Astrocyte (in vitro differentiated cells and primary cell): ENCODE measurements around the gene NUAK1. TPM values are rescaled to one million over a fixed set of nuclear protein-coding genes. Genes with fewer than 3 reads are reported as not detected.
A peak's percentile ranks its signal among the peaks of the same experiment; 100 is the strongest.

Experiments
- DNase-seq: peaks from one replicate; pipeline ENCODE4 v3.0.0-alpha.2; 2010; ENCODE audit warnings: low read depth
- FAIRE-seq: peaks from 2 replicates; lab custom pipeline; 2011; peaks lifted over from hg19 to GRCh38; lab: Jason Lieb, UNC
- H2AFZ ChIP-seq: 2 replicates; pipeline ENCODE4 v1.6.0; 2012; ENCODE audit warnings: low read depth, low read length, inconsistent platforms
- H3K27ac ChIP-seq: 2 replicates; pipeline ENCODE4 v1.5.1; 2011; ENCODE audit warnings: low read depth, low read length, inconsistent platforms
- H3K27me3 ChIP-seq: 2 replicates; pipeline ENCODE4 v1.6.0; 2011; ENCODE audit warnings: low read length, inconsistent platforms; ENCODE audit not compliant: insufficient read depth
- H3K36me3 ChIP-seq: 2 replicates; pipeline ENCODE4 v1.5.1; 2011; ENCODE audit warnings: low read length, inconsistent platforms; ENCODE audit not compliant: insufficient read depth
- H3K4me1 ChIP-seq: 2 replicates; pipeline ENCODE4 v1.5.1; 2011; ENCODE audit warnings: low read length, inconsistent platforms; ENCODE audit not compliant: insufficient read depth
- H3K4me2 ChIP-seq: 2 replicates; pipeline ENCODE4 v1.6.0; 2012; ENCODE audit warnings: low read length, inconsistent platforms
- H3K4me3 ChIP-seq: 2 replicates; pipeline ENCODE4 v1.5.1; 2011; ENCODE audit warnings: low read depth, mild to moderate bottlenecking, low read length, inconsistent platforms; ENCODE audit not compliant: insufficient read depth
- H3K79me2 ChIP-seq: 2 replicates; pipeline ENCODE4 v1.6.0; 2012; ENCODE audit warnings: mild to moderate bottlenecking, low read length, inconsistent platforms; ENCODE audit not compliant: insufficient read depth
- H3K9ac ChIP-seq: 2 replicates; pipeline ENCODE4 v1.6.0; 2012; ENCODE audit warnings: mild to moderate bottlenecking, low read length, inconsistent platforms
- H3K9me3 ChIP-seq: 2 replicates; pipeline ENCODE4 v1.5.1; 2012; ENCODE audit warnings: low read depth, mild to moderate bottlenecking, low read length, inconsistent platforms; ENCODE audit not compliant: insufficient read depth
- H4K20me1 ChIP-seq: 2 replicates; pipeline ENCODE4 v1.6.0; 2012; ENCODE audit warnings: low read length, inconsistent platforms; ENCODE audit not compliant: insufficient read depth
- H3K27ac Mint-ChIP-seq: one replicate; pipeline ENCODE4 v1.8.0; 2021; ENCODE audit warnings: mild to moderate bottlenecking, mixed read lengths; ENCODE audit not compliant: unreplicated experiment
- H3K27me3 Mint-ChIP-seq: one replicate; pipeline ENCODE4 v1.8.0; 2021; ENCODE audit warnings: low read depth, mixed read lengths; ENCODE audit not compliant: unreplicated experiment
- H3K36me3 Mint-ChIP-seq: one replicate; pipeline ENCODE4 v1.8.0; 2021; ENCODE audit warnings: low read depth, mixed read lengths; ENCODE audit not compliant: unreplicated experiment
- H3K4me1 Mint-ChIP-seq: one replicate; pipeline ENCODE4 v1.8.0; 2021; ENCODE audit warnings: low read depth, mixed read lengths; ENCODE audit not compliant: unreplicated experiment
- H3K4me3 Mint-ChIP-seq: one replicate; pipeline ENCODE4 v1.8.0; 2021; ENCODE audit warnings: mild to moderate bottlenecking, moderate library complexity, mixed read lengths; ENCODE audit not compliant: unreplicated experiment
- H3K9me3 Mint-ChIP-seq: one replicate; pipeline ENCODE4 v1.8.0; 2021; ENCODE audit warnings: mild to moderate bottlenecking, mixed read lengths; ENCODE audit not compliant: unreplicated experiment
- CTCF ChIP-seq: IDR thresholded peaks from 2 replicates; pipeline ENCODE4 v1.5.1; 2011; ENCODE audit warnings: low read depth, mild to moderate bottlenecking, inconsistent platforms, low read length, moderate library complexity; ENCODE audit not compliant: insufficient read depth
- EZH2 ChIP-seq: IDR thresholded peaks from 2 replicates; pipeline ENCODE4 v1.6.1; 2012; ENCODE audit warnings: mild to moderate bottlenecking, low read length, inconsistent platforms; ENCODE audit not compliant: insufficient read depth
- total RNA-seq: library from RNA; stranded (reverse); gene quantifications from 2 replicates; pipeline ENCODE4 v1.2.1, GENCODE V29; 2021

Gene NUAK1
- total RNA-seq, 1 donor from 2014 or later = 94.0 TPM

- Histone ChIP-seq H3K27me3 (no peaks in the 10 kb centered on the region), H3K36me3 (no peaks in the 10 kb centered on the region), H3K9ac (no peak overlapping the region), H3K27ac (no peak overlapping the region), H4K20me1 (peaks cover 20% of the 10 kb centered on the region), H3K4me3 (no peak overlapping the region), H3K4me1 (peaks cover 36% of the 10 kb centered on the region), H2AFZ (no peak overlapping the region), H3K4me2 (peak overlapping the region; percentile 90), H3K79me2 (peaks cover 64% of the 10 kb centered on the region), H3K9me3 (no peaks in the 10 kb centered on the region)
- peaks cover 4% of the 10 kb centered on the region for H3K36me3 Mint-ChIP-seq
- H3K4me3 Mint-ChIP-seq = peak overlapping the region; percentile 91
- DNase-seq (no peak), FAIRE-seq (no peak)
- H3K27ac Mint-ChIP-seq = peak overlapping the region; percentile 31
- no peaks in the 10 kb centered on the region for H3K27me3 Mint-ChIP-seq
- H3K4me1 Mint-ChIP-seq = peaks cover 44% of the 10 kb centered on the region
- TF ChIP-seq CTCF (no peak), EZH2 (no peak)
- no peaks in the 10 kb centered on the region for H3K9me3 Mint-ChIP-seq
Observed at GRCh38 chr12:106141003-106141402, 2.2 kb upstream of the NUAK1 start.

- Histone ChIP-seq H3K36me3 (no peaks in the 10 kb centered on the region), H2AFZ (no peak overlapping the region), H3K9ac (peak overlapping the region; percentile 95), H3K79me2 (peaks cover 70% of the 10 kb centered on the region), H4K20me1 (peaks cover 23% of the 10 kb centered on the region), H3K9me3 (no peaks in the 10 kb centered on the region), H3K4me1 (peaks cover 38% of the 10 kb centered on the region), H3K4me3 (peak overlapping the region; percentile 67), H3K4me2 (peak overlapping the region; percentile 90), H3K27ac (peak overlapping the region; percentile 93), H3K27me3 (no peaks in the 10 kb centered on the region)
- TF ChIP-seq CTCF = no peak
- TF ChIP-seq EZH2 = no peak
- no peaks in the 10 kb centered on the region for H3K27me3 Mint-ChIP-seq
- H3K36me3 Mint-ChIP-seq = peaks cover 4% of the 10 kb centered on the region
- no peak for FAIRE-seq
- H3K4me1 Mint-ChIP-seq = peaks cover 40% of the 10 kb centered on the region
- peak overlapping the region; percentile 92 for H3K27ac Mint-ChIP-seq
- peak overlapping the region; percentile 91 for H3K4me3 Mint-ChIP-seq
- no peaks in the 10 kb centered on the region for H3K9me3 Mint-ChIP-seq
- DNase-seq = no peak
Observed at GRCh38 chr12:106140223-106140986, 1.7 kb upstream of the NUAK1 start.
